Kidney (tissue), 14 donors: ENCODE results near the gene MGAT4A. TPM values are rescaled to one million over a fixed set of nuclear protein-coding genes. Genes with fewer than 3 reads are reported as not detected.

ENCODE experiments used
- DNase-seq, 5 donors: peaks; one replicate each; pipeline ENCODE4 v3.0.0-alpha.2; 2013 to 2020
- FAIRE-seq: peaks from 2 replicates; lab custom pipeline; 2012; peaks lifted over from hg19 to GRCh38; lab: Jason Lieb, UNC
- H3K27ac ChIP-seq, 2 donors: one replicate each; pipeline ENCODE4 v1.7.0; 2013; ENCODE audit warnings: low read depth in 2 of 2, low read length in 2 of 2, inconsistent platforms in 1 of 2
- H3K27me3 ChIP-seq: one replicate; pipeline ENCODE4 v1.7.1; 2013; ENCODE audit warnings: low read length, inconsistent platforms; ENCODE audit not compliant: control insufficient read depth, insufficient read depth
- H3K36me3 ChIP-seq, 3 donors: one replicate each; pipeline versions ENCODE4 v1.7.0 to v1.7.1; 2013; ENCODE audit warnings: low read length in 3 of 3, control low read depth in 1 of 3, inconsistent platforms in 1 of 3; ENCODE audit not compliant: insufficient read depth in 3 of 3, control insufficient read depth in 2 of 3
- H3K4me1 ChIP-seq, 3 donors: one replicate each; pipeline versions ENCODE4 v1.7.0 to v1.7.1; 2013; ENCODE audit warnings: low read length in 3 of 3, inconsistent platforms in 1 of 3, low read depth in 1 of 3; ENCODE audit not compliant: control insufficient read depth in 2 of 3, insufficient read depth in 2 of 3
- H3K4me3 ChIP-seq, 3 donors: one replicate each; pipeline versions ENCODE4 v1.7.0 to v1.8.1; 2013; ENCODE audit warnings: low read length in 3 of 3, control low read depth in 1 of 3, inconsistent platforms in 1 of 3
- H3K9ac ChIP-seq, 3 donors: one replicate each; pipeline versions ENCODE4 v1.7.0 to v1.7.1; 2013; ENCODE audit warnings: low read length in 3 of 3, control low read depth in 1 of 3, inconsistent platforms in 1 of 3
- H3K9me3 ChIP-seq, 3 donors: one replicate each; pipeline versions ENCODE4 v1.7.0 to v1.7.1; 2013; ENCODE audit warnings: low read length in 3 of 3, control low read depth in 1 of 3, inconsistent platforms in 1 of 3; ENCODE audit not compliant: control insufficient read depth in 2 of 3, insufficient read depth in 1 of 3
- intact Hi-C: fragments of 100-400 bp; cut with DNase I; formaldehyde crosslinking; loops from one replicate; pipeline ENCODE4 v1.11.1; 2022
- polyA plus RNA-seq: library from polyadenylated mRNA; stranded (reverse); fragments of 350-450 nt; fragmentation: Illumina TruSeq; extraction: RNeasy Lipid Tissue Mini Kit (QIAGEN cat#74804); gene quantifications from one replicate; pipeline ENCODE4 v1.2.3, GENCODE V29; 2014; ENCODE audit warnings: low read depth, low replicate concordance; ENCODE audit not compliant: insufficient read depth
- total RNA-seq: library from RNA; stranded (reverse); fragmentation: NEBNext Ultra II Directional; extraction: Animal tissue kit (Norgen Biotek cat#: 25700); gene quantifications from one replicate; pipeline ENCODE4 v1.2.1, GENCODE V29; 2021
- TF ChIP-seq, protein P1 (sequence below): IDR thresholded peaks from 3 replicates; pipeline ENCODE4 v1.5.1; 2012; ENCODE audit warnings: mild to moderate bottlenecking, moderate library complexity, borderline replicate concordance; ENCODE audit not compliant: insufficient read depth; ENCODE audit errors: extremely low read depth
- donor health status: control.
- donor health status: control.
- donor health status: control.
- donor health status: control.
- donor health status: control.
- donor health status: DM: yes; HTN: yes; CAD: no.
- donor health status: Normal renal cell carcinoma (clear cell type).

The MGAT4A gene
- total and polyA plus RNA-seq, 2 donors from 2014 or later: 23.5 to 101 TPM

DNA sequence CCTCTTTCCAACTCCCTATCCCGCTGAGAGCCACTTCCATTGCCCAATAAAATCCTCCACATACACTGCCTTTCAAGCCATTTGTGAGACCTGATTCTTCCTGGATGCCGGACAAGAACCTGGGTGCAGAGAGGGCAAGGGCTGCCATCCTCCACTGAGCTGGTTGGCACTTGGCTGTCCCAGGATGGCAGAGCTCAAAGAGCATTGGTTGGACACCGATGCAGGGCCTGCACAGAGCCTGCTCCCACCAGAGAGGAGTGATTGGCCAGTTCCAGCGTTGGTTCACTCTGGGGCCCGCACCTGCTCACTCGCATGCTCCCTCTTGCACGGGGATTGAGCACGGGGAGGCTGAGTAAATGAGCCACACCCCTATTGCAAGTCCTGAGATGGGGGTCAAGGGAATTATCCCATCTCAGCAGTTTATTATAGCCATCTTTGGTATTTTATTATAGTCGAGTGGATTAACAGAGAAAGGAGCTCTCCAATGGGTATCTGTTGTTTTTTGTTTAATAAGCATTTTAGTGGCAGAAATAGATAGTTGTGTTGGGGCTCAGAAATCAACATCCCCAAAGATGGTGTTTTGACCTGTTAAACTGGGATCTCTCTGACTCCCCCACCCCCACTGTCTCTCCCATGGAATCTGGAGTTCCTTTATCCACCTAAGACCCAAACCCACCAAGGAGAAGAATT lies 19.8 kb upstream of the MGAT4A start:
- TF ChIP-seq, protein P1, sequence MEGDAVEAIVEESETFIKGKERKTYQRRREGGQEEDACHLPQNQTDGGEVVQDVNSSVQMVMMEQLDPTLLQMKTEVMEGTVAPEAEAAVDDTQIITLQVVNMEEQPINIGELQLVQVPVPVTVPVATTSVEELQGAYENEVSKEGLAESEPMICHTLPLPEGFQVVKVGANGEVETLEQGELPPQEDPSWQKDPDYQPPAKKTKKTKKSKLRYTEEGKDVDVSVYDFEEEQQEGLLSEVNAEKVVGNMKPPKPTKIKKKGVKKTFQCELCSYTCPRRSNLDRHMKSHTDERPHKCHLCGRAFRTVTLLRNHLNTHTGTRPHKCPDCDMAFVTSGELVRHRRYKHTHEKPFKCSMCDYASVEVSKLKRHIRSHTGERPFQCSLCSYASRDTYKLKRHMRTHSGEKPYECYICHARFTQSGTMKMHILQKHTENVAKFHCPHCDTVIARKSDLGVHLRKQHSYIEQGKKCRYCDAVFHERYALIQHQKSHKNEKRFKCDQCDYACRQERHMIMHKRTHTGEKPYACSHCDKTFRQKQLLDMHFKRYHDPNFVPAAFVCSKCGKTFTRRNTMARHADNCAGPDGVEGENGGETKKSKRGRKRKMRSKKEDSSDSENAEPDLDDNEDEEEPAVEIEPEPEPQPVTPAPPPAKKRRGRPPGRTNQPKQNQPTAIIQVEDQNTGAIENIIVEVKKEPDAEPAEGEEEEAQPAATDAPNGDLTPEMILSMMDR: no peak
- no peak for FAIRE-seq
- Histone ChIP-seq H3K27me3 (no peaks in the 10 kb centered on the region), H3K9me3 (no peaks in the 10 kb centered on the region), H3K36me3 (no peaks in the 10 kb centered on the region), H3K9ac (no peak overlapping the region), H3K27ac (no peak overlapping the region), H3K4me1 (no peaks in the 10 kb centered on the region), H3K4me3 (no peak overlapping the region)
- DNase-seq: no peak
- intact Hi-C loops: no loop called here

- no peak overlapping the region for H3K27ac ChIP-seq
These were observed 18.1 kb upstream of the MGAT4A start for GRCh38 chr2:98749066-98749450.

GRCh38 chr2:98748292-98749065 lies 17.5 kb upstream of the MGAT4A start:
- Histone ChIP-seq H3K4me3 (no peak overlapping the region), H3K9me3 (no peaks in the 10 kb centered on the region), H3K4me1 (peaks cover 0 to 4% (median 4%) of the 10 kb centered on the region in 3 donors), H3K9ac (no peak overlapping the region), H3K36me3 (no peaks in the 10 kb centered on the region), H3K27me3 (no peaks in the 10 kb centered on the region), H3K27ac (no peak overlapping the region)
- DNase-seq: no peak
- intact Hi-C loops: no loop called here
- no peak for FAIRE-seq
- TF ChIP-seq, protein P1: no peak

More at GRCh38 chr2:98749066-98749450, 18.1 kb upstream of the MGAT4A start:
- peaks cover 0 to 4% (median 4%) of the 10 kb centered on the region in 3 donors for H3K4me1 ChIP-seq
- FAIRE-seq: no peak
- no peaks in the 10 kb centered on the region for H3K36me3 ChIP-seq
- no peak overlapping the region for H3K4me3 ChIP-seq
- intact Hi-C loops: no loop called here
- no peak overlapping the region for H3K9ac ChIP-seq
- H3K9me3 ChIP-seq: no peaks in the 10 kb centered on the region
- no peaks in the 10 kb centered on the region for H3K27me3 ChIP-seq
- DNase-seq: peak in 1 of 5 donors; percentile 51
- TF ChIP-seq, protein P1: no peak
